ACC112 (cell line): Measurements from ENCODE around the gene ZNF593.
A peak's percentile ranks its signal among the peaks of the same experiment; 100 is the strongest.

ENCODE experiments used
- H2AFZ ChIP-seq: fragments of 200-600 bp; sonication (generic); one replicate; pipeline ENCODE4 v1.6.0; 2017; ENCODE audit warnings: antibody characterized with exemption, low read length; ENCODE audit not compliant: unreplicated experiment
- H3K27ac ChIP-seq: fragments of 200-600 bp; sonication (generic); 2 replicates; pipeline ENCODE4 v1.5.1; 2014; ENCODE audit warnings: low read depth, mild to moderate bottlenecking, antibody characterized with exemption, low read length, moderate library complexity
- H3K27me3 ChIP-seq: fragments of 200-600 bp; sonication (generic); 2 replicates; pipeline ENCODE4 v1.6.1; 2014; ENCODE audit warnings: mild to moderate bottlenecking, antibody characterized with exemption, low read length, moderate library complexity, mixed read lengths; ENCODE audit not compliant: insufficient read depth
- H3K36me3 ChIP-seq: fragments of 200-600 bp; sonication (generic); 2 replicates; pipeline ENCODE4 v1.6.1; 2016; ENCODE audit warnings: mild to moderate bottlenecking, antibody characterized with exemption, low read length, moderate library complexity, mixed read lengths; ENCODE audit not compliant: insufficient read depth
- H3K4me1 ChIP-seq: fragments of 200-600 bp; sonication (generic); one replicate; pipeline ENCODE4 v1.6.1; 2016; ENCODE audit warnings: low read length, mixed read lengths; ENCODE audit not compliant: insufficient read depth, unreplicated experiment, control insufficient read depth
- H3K4me3 ChIP-seq: fragments of 200-600 bp; sonication (generic); 2 replicates; pipeline ENCODE4 v1.5.1; 2014; ENCODE audit warnings: mild to moderate bottlenecking, low read depth, low read length
- H3K79me2 ChIP-seq: fragments of 200-600 bp; sonication (generic); one replicate; pipeline ENCODE4 v1.6.0; 2016; ENCODE audit warnings: low read length; ENCODE audit not compliant: control insufficient read depth, unreplicated experiment, insufficient read depth

ZNF593 gene

GRCh38 chr1:26153966-26154532, 15.7 kb upstream of the ZNF593 start:
- Histone ChIP-seq H3K27me3 (0 out of 2 replicates have a peak, but pooled peaks cover 4% of the 10 kb centered on the region), H3K27ac (no peak overlapping the region), H2AFZ (no peak overlapping the region), H3K4me1 (peaks cover 6% of the 10 kb centered on the region), H3K79me2 (no peaks in the 10 kb centered on the region), H3K4me3 (no peak overlapping the region), H3K36me3 (no peaks in the 10 kb centered on the region)

GRCh38 chr1:26154750-26155149, 15.0 kb upstream of the ZNF593 start:
- no peaks in the 10 kb centered on the region for H3K36me3 ChIP-seq
- no peak overlapping the region for H2AFZ ChIP-seq
- H3K4me3 ChIP-seq = no peak overlapping the region
- H3K79me2 ChIP-seq = no peaks in the 10 kb centered on the region
- peaks cover 7% of the 10 kb centered on the region for H3K4me1 ChIP-seq
- H3K27ac ChIP-seq = no peak overlapping the region
- H3K27me3 ChIP-seq = 0 out of 2 replicates have a peak, but pooled peaks cover 4% of the 10 kb centered on the region

GRCh38 chr1:26155370-26156284, 14.1 kb upstream of the ZNF593 start:
- no peaks in the 10 kb centered on the region for H3K79me2 ChIP-seq
- H2AFZ ChIP-seq = no peak overlapping the region
- peaks cover 7% of the 10 kb centered on the region for H3K4me1 ChIP-seq
- H3K27ac ChIP-seq = no peak overlapping the region
- H3K27me3 ChIP-seq = 0 out of 2 replicates have a peak, but pooled peaks cover under 1% of the 10 kb centered on the region
- no peak overlapping the region for H3K4me3 ChIP-seq
- no peaks in the 10 kb centered on the region for H3K36me3 ChIP-seq

GRCh38 chr1:26156285-26157038, 13.2 kb upstream of the ZNF593 start:
- no peak overlapping the region for H2AFZ ChIP-seq
- H3K27ac ChIP-seq = no peak overlapping the region
- H3K4me1 ChIP-seq = peaks cover 11% of the 10 kb centered on the region
- no peaks in the 10 kb centered on the region for H3K36me3 ChIP-seq
- H3K27me3 ChIP-seq = no peaks in the 10 kb centered on the region
- H3K4me3 ChIP-seq = no peak overlapping the region
- no peaks in the 10 kb centered on the region for H3K79me2 ChIP-seq

- Histone ChIP-seq H3K27ac (no peak overlapping the region), H2AFZ (no peak overlapping the region), H3K36me3 (no peaks in the 10 kb centered on the region), H3K4me1 (peaks cover 11% of the 10 kb centered on the region), H3K79me2 (no peaks in the 10 kb centered on the region), H3K27me3 (no peaks in the 10 kb centered on the region), H3K4me3 (no peak overlapping the region)
These were observed 11.3 kb upstream of the ZNF593 start for GRCh38 chr1:26158271-26158907.

- no peak within 1 kb of the TSS for H2AFZ ChIP-seq
- H3K79me2 ChIP-seq = no peaks in the 10 kb centered on the region
- no peak within 1 kb of the TSS for H3K4me3 ChIP-seq
- peaks cover 4% of the 10 kb centered on the region; the same call in 1 of the 2 replicates for H3K27me3 ChIP-seq
- H3K4me1 ChIP-seq = peaks cover 11% of the 10 kb centered on the region
- no peaks in the 10 kb centered on the region for H3K36me3 ChIP-seq
- H3K27ac ChIP-seq = no peak within 1 kb of the TSS
These were observed 10.6 kb upstream of the ZNF593 start, which contains the start of gene FAM110D for GRCh38 chr1:26158908-26159742. TSS of gene FAM110D (plus strand) at chr1:26159079. CDS start at chr1:26161292, 2,213 bp downstream.

- Histone ChIP-seq H3K27ac (no peak overlapping the region), H3K79me2 (no peaks in the 10 kb centered on the region), H3K4me1 (peaks cover 11% of the 10 kb centered on the region), H3K27me3 (peaks cover 4% of the 10 kb centered on the region; the same call in 1 of the 2 replicates), H3K4me3 (no peak overlapping the region), H2AFZ (no peak overlapping the region), H3K36me3 (no peaks in the 10 kb centered on the region)
These were observed 10.0 kb upstream of the ZNF593 start for GRCh38 chr1:26159743-26160039.

GRCh38 chr1:26160527-26161414, 8.9 kb upstream of the ZNF593 start:
- H3K4me3 ChIP-seq = peak overlapping the region; percentile 85
- H3K27me3 ChIP-seq = peaks cover 4% of the 10 kb centered on the region; the same call in 1 of the 2 replicates
- H3K79me2 ChIP-seq = no peaks in the 10 kb centered on the region
- peak overlapping the region; percentile 98 for H2AFZ ChIP-seq
- no peaks in the 10 kb centered on the region for H3K36me3 ChIP-seq
- no peak overlapping the region for H3K27ac ChIP-seq
- H3K4me1 ChIP-seq = peaks cover 11% of the 10 kb centered on the region
